ENCODE data around the gene FAM43B.

Gene FAM43B

DNA sequence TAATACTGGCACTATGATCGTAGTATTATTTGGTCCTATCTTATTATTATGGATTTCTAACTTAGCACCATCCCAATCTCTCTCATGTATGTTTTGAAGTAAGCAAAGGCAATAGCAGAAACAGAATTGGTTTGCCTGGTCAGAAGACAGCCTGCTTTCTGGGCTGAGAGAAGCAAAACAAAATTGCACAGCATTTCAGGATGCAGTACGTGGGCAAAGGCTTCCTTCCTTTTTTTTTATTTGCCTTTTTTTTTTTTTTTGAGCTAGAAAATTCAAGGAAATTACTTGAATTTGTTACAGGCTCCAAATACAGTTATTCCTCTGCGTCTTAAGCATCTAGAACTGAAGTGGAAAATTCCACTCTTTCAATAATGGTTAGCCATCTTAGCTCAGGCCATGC, 45.3 kb downstream of the FAM43B start:
- DNase-seq (ENCODE audit: extremely low read depth, low read depth) = no peak

DNA sequence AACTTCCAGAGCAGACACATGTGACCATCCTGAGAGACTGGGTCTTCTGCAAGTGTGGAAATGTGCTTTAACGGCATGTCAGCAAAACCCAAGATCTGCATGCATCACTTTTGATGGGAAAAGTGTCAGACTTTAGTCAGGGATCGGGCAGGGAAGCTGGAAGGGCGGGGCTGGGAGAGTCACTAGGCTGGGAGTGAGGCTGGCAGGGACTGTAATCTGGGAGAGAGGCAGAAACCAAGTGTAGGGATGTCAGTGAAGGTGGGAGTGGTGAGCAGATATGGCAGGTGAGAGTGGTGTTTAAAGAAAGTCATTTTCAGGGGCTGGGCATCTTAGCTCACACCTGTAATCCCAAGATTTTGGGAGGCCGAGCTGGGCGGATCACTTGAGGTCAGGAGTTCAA, 47.8 kb downstream of the FAM43B start:
- TF ChIP-seq, protein P1, sequence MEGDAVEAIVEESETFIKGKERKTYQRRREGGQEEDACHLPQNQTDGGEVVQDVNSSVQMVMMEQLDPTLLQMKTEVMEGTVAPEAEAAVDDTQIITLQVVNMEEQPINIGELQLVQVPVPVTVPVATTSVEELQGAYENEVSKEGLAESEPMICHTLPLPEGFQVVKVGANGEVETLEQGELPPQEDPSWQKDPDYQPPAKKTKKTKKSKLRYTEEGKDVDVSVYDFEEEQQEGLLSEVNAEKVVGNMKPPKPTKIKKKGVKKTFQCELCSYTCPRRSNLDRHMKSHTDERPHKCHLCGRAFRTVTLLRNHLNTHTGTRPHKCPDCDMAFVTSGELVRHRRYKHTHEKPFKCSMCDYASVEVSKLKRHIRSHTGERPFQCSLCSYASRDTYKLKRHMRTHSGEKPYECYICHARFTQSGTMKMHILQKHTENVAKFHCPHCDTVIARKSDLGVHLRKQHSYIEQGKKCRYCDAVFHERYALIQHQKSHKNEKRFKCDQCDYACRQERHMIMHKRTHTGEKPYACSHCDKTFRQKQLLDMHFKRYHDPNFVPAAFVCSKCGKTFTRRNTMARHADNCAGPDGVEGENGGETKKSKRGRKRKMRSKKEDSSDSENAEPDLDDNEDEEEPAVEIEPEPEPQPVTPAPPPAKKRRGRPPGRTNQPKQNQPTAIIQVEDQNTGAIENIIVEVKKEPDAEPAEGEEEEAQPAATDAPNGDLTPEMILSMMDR (IDR thresholded peaks at IDR 0.05; ENCODE audit: low read depth, low read length) = no peak
- no peak for DNase-seq (ENCODE audit: extremely low read depth, low read depth)

More for the DNA sequence above, 45.3 kb downstream of the FAM43B start:
- TF ChIP-seq, protein P1 (IDR thresholded peaks at IDR 0.05; ENCODE audit: low read depth, low read length) = no peak

DNA sequence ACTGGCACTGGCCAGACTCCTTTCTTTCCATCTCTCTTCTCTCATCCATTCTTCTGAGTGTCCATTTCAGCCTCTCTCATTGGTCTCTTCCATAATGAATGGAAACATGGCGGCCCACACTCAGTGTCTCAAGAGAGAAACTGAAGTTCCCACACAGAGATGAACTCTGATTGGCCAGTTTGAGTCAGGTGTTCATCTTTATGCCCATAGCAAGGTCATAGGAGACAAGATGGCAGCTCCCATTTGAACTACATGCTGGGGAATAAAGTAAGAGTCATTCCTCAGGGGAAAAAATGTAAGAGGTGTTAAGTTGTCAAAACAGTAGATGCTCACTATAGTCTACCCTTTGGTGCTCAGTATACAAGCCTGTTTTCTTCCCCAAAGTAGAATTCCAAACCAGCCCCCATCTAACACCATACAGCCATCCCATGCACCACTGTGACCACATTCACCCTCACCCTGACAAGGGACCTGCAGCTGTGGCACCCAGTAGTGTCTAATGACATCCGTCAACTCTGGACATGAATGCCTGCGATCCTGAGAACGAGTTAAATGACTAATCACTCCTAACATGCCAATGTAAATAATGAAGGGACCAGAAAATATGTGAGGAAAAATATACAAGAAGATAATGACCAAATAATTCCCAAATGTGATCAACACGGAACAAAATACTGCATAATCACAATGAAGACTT, 48.9 kb downstream of the FAM43B start:
- DNase-seq (ENCODE audit: extremely low read depth, low read depth) = no peak
- TF ChIP-seq, protein P1 (IDR thresholded peaks at IDR 0.05; ENCODE audit: low read depth, low read length) = no peak

DNA sequence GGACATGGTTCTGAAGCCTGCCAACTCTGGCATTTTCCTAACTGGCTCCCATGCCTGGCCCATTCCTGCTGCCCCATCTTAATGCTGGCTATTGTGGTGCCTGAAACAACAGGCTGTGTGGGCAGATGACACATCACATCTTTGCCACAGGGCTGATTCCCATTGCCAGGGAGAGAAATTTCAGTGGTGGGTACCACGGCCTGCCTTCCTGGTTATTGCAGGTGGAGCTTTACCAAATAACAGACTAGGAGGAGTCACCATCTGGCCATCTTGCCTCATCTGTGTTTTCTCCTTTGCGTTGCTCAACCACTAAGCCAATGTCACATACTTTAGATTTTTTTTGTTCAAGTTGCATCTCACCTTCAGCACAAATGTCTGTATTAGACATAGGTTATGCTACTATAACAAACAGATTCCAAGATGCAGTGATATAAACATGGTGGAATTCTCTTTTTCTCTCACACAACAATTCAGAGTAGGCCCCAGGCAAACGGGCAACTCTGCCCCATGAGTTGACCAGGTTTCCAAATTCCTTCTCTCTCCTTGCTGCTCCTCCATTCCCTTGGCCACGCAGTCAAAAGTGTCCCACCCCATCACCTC, 50.6 kb downstream of the FAM43B start:
- TF ChIP-seq, protein P1 (IDR thresholded peaks at IDR 0.05; ENCODE audit: low read depth, low read length) = no peak
- no peak for DNase-seq (ENCODE audit: extremely low read depth, low read depth)

DNA sequence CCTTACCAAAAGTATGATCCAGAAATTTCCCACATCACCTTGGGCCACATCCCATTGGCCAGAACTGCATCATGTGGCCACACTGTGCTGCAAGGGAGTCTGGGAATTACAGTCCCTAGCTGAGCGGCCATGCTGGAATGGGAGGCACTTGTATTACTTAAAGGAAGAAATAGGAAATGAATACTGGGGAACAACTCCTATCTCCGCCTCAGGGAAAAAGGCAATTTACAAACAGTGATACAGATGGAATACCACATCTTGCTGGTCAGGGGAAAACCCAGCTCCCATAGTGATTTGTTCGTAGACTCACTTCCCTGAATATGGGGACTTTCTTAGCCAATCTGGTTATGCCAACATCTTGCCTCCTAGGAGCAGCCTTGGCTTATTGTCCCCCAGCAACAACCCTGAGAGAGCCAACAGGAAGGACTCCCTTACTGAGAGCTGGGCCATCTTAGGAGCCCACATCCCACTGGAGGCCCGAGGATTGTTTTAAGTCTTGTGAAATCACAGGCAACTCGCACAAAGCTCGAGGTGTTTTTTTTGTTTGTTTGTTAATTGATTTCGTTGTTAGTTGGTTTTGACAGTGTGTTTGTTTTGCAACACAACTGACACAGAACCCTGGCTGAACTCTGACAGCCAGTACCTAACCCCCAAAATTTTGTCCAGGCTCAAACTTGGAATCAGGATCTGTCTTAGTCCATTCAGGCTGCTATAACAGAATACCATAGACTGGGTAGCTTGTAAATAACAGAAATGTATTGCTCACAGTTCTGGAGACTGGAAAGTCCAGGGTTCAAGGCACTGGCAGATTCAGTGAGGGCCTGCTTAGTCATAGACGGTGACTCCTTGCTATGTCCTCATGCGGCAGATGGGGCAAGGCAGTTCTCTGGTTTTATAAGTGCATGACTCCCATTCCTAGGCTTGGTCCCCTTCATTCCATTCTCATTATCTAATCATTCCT, 51.4 kb downstream of the FAM43B start:
- DNase-seq (ENCODE audit: extremely low read depth, low read depth) = no peak
- TF ChIP-seq, protein P1 (IDR thresholded peaks at IDR 0.05; ENCODE audit: low read depth, low read length) = no peak
